Epithelial cell of esophagus (primary cell): ENCODE data around the gene FHIT.

ENCODE experiments used
- DNase-seq: peaks from one replicate; pipeline ENCODE4 v3.0.0; 2010; ENCODE audit warnings: low read depth
- H3K4me3 ChIP-seq: 2 replicates; pipeline ENCODE4 v1.5.1; 2011; ENCODE audit warnings: mild to moderate bottlenecking, low read length, control low read depth
- TF ChIP-seq, protein P1 (sequence below): IDR thresholded peaks from 2 replicates; pipeline ENCODE4 v1.5.1; 2011; ENCODE audit warnings: low read depth, mild to moderate bottlenecking, low read length, control low read depth, inconsistent platforms; ENCODE audit not compliant: insufficient read depth; ENCODE audit errors: missing control alignments

The FHIT gene

DNA sequence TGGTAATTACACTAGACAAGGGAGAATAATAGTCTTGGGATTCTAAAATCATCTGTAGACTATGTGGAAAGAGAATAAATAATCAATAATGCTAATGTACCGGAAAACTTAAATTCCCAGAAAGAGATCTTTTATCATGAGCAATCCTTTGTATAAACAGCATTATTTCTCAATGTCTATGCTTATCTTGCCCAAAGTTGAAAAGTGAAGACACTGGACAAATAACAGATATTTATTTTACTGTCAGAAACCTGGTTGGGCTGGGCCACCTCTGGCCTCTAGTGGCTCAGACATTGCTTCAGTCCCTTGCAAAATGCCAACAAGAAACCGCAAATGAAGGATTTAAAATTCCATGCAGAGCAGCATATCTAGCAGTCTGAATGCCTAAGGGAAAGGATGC lies 409.9 kb downstream of the FHIT start:
- no peak for DNase-seq
- no peak overlapping the region for H3K4me3 ChIP-seq
- TF ChIP-seq, protein P1, sequence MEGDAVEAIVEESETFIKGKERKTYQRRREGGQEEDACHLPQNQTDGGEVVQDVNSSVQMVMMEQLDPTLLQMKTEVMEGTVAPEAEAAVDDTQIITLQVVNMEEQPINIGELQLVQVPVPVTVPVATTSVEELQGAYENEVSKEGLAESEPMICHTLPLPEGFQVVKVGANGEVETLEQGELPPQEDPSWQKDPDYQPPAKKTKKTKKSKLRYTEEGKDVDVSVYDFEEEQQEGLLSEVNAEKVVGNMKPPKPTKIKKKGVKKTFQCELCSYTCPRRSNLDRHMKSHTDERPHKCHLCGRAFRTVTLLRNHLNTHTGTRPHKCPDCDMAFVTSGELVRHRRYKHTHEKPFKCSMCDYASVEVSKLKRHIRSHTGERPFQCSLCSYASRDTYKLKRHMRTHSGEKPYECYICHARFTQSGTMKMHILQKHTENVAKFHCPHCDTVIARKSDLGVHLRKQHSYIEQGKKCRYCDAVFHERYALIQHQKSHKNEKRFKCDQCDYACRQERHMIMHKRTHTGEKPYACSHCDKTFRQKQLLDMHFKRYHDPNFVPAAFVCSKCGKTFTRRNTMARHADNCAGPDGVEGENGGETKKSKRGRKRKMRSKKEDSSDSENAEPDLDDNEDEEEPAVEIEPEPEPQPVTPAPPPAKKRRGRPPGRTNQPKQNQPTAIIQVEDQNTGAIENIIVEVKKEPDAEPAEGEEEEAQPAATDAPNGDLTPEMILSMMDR = no peak

DNA sequence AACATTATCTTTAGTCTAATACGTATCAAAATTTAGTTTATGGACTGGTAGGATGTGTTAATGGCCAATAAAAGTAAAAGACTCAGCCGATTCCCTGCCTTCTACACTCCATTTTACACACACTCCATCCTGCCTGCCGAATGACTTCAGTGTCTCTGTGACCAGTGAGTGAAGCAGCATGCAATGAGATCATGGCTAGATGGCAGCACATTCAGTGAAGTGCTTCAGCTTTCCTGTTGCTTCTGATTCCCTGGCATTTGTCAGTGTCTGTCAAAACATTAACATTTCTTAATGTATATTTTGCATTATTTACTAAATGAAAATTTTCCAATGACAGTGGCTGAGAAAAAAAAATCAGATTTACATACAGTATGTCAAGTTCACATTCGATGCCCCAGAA lies 412.0 kb downstream of the FHIT start:
- DNase-seq = peak; percentile 26
- TF ChIP-seq, protein P1 = peak; percentile 16
- H3K4me3 ChIP-seq = no peak overlapping the region

DNA sequence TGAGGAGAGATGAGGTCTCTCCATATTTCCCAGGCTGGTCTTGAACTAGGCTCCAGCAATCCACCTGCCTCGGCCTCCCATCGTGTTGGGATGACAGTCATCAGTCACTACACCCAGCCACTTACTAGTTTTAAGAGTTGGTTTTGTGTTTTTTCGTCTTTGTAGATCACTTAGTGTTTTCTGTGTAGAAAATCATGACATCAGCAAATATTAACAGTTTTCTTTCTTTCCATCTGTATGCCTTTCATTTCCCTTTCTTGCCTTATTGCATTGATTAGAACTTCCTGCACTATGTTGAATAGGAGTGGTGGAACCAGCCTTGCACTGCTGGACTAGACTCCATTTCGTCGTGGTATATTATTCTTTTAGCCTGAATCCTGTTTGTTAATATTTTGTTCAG lies 415.5 kb downstream of the FHIT start:
- H3K4me3 ChIP-seq = no peak overlapping the region
- DNase-seq = no peak
- TF ChIP-seq, protein P1 = no peak

DNA sequence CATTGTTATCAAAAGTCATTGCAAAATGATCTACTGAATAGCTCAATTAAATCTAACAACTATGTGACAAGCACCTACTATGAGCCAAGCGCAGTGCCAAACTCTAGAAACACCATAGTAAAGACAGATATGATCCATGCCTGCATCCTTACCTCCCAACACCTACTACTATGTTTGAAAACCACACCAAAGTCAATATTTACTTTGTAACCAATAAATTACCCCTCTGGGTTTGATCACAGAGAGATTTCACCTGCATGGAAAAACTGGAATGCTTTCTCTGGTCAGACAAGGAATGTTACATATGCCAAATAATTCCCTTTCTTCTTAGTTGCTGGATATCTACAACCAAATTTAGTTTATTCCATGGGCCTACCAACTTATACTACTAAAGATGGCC lies 422.2 kb downstream of the FHIT start:
- TF ChIP-seq, protein P1 = no peak
- DNase-seq = no peak
- H3K4me3 ChIP-seq = no peak overlapping the region

- H3K4me3 ChIP-seq = no peak overlapping the region
- DNase-seq = no peak
- TF ChIP-seq, protein P1 = no peak
Measured at GRCh38 chr3:60827666-60828065, 423.6 kb downstream of the FHIT start.

DNA sequence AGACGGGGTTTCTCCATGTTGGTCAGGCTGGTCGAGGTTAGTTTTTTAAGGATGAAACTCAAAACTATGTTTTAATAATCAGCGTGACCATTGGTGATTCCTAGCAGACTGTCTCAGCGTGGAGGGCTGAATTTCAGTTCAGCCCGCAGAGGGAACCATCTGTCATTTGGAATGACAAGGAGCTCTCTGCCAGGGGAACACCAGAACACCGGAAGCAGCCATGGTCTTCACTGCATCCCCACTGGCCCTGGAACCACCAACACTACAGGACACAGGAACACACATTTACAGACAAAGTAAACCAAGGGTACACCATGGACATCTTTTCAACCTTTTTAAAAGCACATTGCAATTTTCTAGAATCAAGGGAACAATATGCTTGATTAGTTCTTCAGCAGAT lies 424.7 kb downstream of the FHIT start:
- TF ChIP-seq, protein P1 = no peak
- no peak for DNase-seq
- no peak overlapping the region for H3K4me3 ChIP-seq

DNA sequence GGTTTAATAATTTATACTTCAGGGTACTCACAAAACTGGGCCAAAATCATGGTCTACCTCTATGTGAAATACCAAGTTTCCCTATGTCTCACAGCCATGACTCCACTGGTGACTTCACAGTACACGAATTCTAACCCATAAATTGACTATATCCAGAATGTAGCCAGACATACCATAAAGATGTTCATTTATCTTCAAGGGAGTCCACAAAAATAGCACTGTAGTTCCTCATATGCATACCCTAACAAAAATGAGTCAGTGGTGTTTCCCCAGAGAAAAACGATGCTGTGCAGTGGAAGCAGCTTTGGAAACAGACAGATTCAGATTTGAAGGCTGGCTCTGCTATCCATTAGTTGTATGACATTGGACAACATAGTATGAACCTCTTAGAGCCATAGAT lies 438.8 kb downstream of the FHIT start:
- H3K4me3 ChIP-seq = no peak overlapping the region
- no peak for DNase-seq
- TF ChIP-seq, protein P1 = no peak
